HEK293 (cell line): ENCODE data around the gene GAD1.

Source experiments
- BCL11B ChIP-seq: fragments of 450-650 bp; formaldehyde crosslinking; IDR thresholded peaks from 2 replicates; pipeline ENCODE4 v1.5.1; 2016; ENCODE audit warnings: low read depth, missing biosample characterization, missing genetic modification characterization
- GLIS2 ChIP-seq: fragments of 450-650 bp; formaldehyde crosslinking; IDR thresholded peaks from 2 replicates; pipeline ENCODE4 v1.5.1; 2016; ENCODE audit warnings: missing biosample characterization, missing genetic modification characterization
- KLF9 ChIP-seq: fragments of 450-650 bp; formaldehyde crosslinking; IDR thresholded peaks from 2 replicates; pipeline ENCODE4 v1.5.1; 2016; ENCODE audit warnings: missing biosample characterization, missing genetic modification characterization, low read depth
- OVOL3 ChIP-seq: fragments of 450-650 bp; formaldehyde crosslinking; IDR thresholded peaks from 2 replicates; pipeline ENCODE4 v1.5.1; 2016; ENCODE audit warnings: missing biosample characterization, missing genetic modification characterization
- REPIN1 ChIP-seq: fragments of 450-650 bp; formaldehyde crosslinking; IDR thresholded peaks from 2 replicates; pipeline ENCODE4 v1.5.1; 2017; ENCODE audit warnings: missing biosample characterization, missing genetic modification characterization, low read depth
- WT1 ChIP-seq: fragments of 450-650 bp; formaldehyde crosslinking; IDR thresholded peaks from 2 replicates; pipeline ENCODE4 v1.5.1; 2016; ENCODE audit warnings: missing biosample characterization, missing genetic modification characterization
- ZBTB20 ChIP-seq: fragments of 450-650 bp; formaldehyde crosslinking; IDR thresholded peaks from 2 replicates; pipeline ENCODE4 v1.5.1; 2016; ENCODE audit warnings: missing biosample characterization, missing genetic modification characterization
- ZBTB8A ChIP-seq: fragments of 450-650 bp; formaldehyde crosslinking; IDR thresholded peaks from 2 replicates; pipeline ENCODE4 v1.5.1; 2016; ENCODE audit warnings: missing biosample characterization, missing genetic modification characterization
- ZNF174 ChIP-seq: fragments of 450-650 bp; formaldehyde crosslinking; IDR thresholded peaks from 2 replicates; pipeline ENCODE4 v1.5.0; 2017; ENCODE audit warnings: missing biosample characterization, mild to moderate bottlenecking, missing genetic modification characterization
- ZNF223 ChIP-seq: fragments of 450-650 bp; formaldehyde crosslinking; IDR thresholded peaks from 2 replicates; pipeline ENCODE4 v1.5.1; 2016; ENCODE audit warnings: missing biosample characterization, missing genetic modification characterization
- ZNF335 ChIP-seq: fragments of 450-650 bp; formaldehyde crosslinking; conservative IDR thresholded peaks from 2 replicates; pipeline ENCODE4 v1.5.1; 2016; ENCODE audit warnings: missing biosample characterization, missing genetic modification characterization
- ZNF394 ChIP-seq: fragments of 450-650 bp; formaldehyde crosslinking; IDR thresholded peaks from 2 replicates; pipeline ENCODE4 v1.5.1; 2016; ENCODE audit warnings: missing biosample characterization, missing genetic modification characterization, mild to moderate bottlenecking, moderate library complexity, borderline replicate concordance
- ZNF423 ChIP-seq: fragments of 450-650 bp; formaldehyde crosslinking; IDR thresholded peaks from 2 replicates; pipeline ENCODE4 v1.5.1; 2016; ENCODE audit warnings: missing biosample characterization, missing genetic modification characterization
- ZNF426 ChIP-seq: fragments of 450-650 bp; formaldehyde crosslinking; IDR thresholded peaks from 2 replicates; pipeline ENCODE4 v1.5.1; 2017; ENCODE audit warnings: missing biosample characterization, missing genetic modification characterization, mild to moderate bottlenecking, inconsistent platforms, moderate library complexity
- ZNF600 ChIP-seq: fragments of 450-650 bp; formaldehyde crosslinking; IDR thresholded peaks from 2 replicates; pipeline ENCODE4 v1.5.1; 2016; ENCODE audit warnings: missing biosample characterization, missing genetic modification characterization
- TF ChIP-seq, protein P1 (sequence below): fragments of 450-650 bp; formaldehyde crosslinking; IDR thresholded peaks from 2 replicates; pipeline ENCODE4 v1.5.1; 2016; ENCODE audit warnings: missing biosample characterization, missing genetic modification characterization
- TF ChIP-seq, protein P2 (sequence below): fragments of 450-650 bp; formaldehyde crosslinking; IDR thresholded peaks from 2 replicates; pipeline ENCODE4 v1.5.1; 2016; ENCODE audit warnings: missing biosample characterization, missing genetic modification characterization
- TF ChIP-seq, protein P3 (sequence below): fragments of 450-650 bp; formaldehyde crosslinking; IDR thresholded peaks from 2 replicates; pipeline ENCODE4 v1.5.1; 2016; ENCODE audit warnings: missing biosample characterization, missing genetic modification characterization
- TF ChIP-seq, protein P4 (sequence below): fragments of 450-650 bp; formaldehyde crosslinking; IDR thresholded peaks from 2 replicates; pipeline ENCODE4 v1.5.1; 2016; ENCODE audit warnings: missing biosample characterization, missing genetic modification characterization
- TF ChIP-seq, protein P5 (sequence below): fragments of 450-650 bp; formaldehyde crosslinking; IDR thresholded peaks from 2 replicates; pipeline ENCODE4 v1.5.1; 2016; ENCODE audit warnings: missing biosample characterization, missing genetic modification characterization

GAD1 gene

DNA sequence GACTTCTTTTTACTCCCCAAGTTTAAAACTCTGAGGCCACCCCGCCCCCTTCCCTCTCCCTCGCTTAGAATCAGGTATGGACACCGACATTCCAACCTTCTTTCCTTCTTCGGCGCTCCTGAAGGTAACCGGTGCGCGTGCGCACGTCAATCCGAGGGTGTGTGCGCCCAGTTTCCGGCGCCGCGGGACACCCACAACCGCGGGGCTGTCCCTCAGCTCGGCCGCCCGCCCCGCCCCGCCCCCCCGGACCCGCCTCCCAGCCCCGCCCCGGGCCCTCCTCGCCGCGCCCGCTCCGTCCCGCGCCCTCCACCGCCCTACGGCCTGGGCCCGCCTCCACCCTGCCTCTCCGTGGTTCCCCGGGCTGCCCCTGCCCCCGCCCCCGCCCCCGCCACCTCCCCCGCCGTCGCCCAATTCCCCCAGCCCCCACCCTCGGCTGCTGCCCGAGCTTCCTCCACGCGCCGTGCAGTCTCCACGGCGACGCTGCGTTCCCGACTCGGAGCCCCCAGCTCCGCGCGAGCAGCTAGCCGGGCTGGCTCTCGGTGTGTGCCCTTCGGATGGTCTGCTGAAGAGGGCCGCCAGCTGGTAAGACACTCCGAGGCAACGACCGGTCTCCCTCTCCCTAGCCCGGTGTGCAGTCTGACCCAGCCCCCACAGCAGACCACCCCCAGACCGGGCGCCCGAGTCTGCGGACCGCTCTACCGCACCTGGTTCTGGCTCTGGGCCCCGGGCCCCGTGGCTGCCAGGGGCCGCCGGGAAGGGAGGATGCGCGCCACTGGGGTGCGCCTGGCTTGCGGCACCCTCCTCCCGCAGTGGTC, 45.9 kb upstream of the GAD1 start (continued):
- TF ChIP-seq ZNF426 (no peak), KLF9 (peak; percentile 70; the same call in 1 of the 2 replicates), GLIS2 (peak; percentile 77), ZBTB8A (tag by site-specific recombination) (peak; percentile 79), ZBTB20 (peak; percentile 94), BCL11B (no peak), ZNF600 (tag by site-specific recombination) (peak; percentile 87), WT1 (tag by site-specific recombination) (peak; percentile 52; the same call in 1 of the 2 replicates), ZNF223 (tag by site-specific recombination) (no peak), ZNF423 (tag by site-specific recombination) (0 out of 2 replicates have a peak, but pooled peaks have one; percentile 21), REPIN1 (0 out of 2 replicates have a peak, but pooled peaks have one; percentile 46), OVOL3 (tag by site-specific recombination) (0 out of 2 replicates have a peak, but pooled peaks have one; percentile 11), ZNF335 (tag by site-specific recombination) (peak; percentile 52; the same call in 1 of the 2 replicates), ZNF394 (tag by site-specific recombination) (0 out of 2 replicates have a peak, but pooled peaks have one; percentile 12), ZNF174 (tag by site-specific recombination) (no peak)
- TF ChIP-seq, protein P1, sequence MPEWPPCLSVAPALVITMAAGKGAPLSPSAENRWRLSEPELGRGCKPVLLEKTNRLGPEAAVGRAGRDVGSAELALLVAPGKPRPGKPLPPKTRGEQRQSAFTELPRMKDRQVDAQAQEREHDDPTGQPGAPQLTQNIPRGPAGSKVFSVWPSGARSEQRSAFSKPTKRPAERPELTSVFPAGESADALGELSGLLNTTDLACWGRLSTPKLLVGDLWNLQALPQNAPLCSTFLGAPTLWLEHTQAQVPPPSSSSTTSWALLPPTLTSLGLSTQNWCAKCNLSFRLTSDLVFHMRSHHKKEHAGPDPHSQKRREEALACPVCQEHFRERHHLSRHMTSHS (tag by site-specific recombination), result no peak
- TF ChIP-seq, protein P2, sequence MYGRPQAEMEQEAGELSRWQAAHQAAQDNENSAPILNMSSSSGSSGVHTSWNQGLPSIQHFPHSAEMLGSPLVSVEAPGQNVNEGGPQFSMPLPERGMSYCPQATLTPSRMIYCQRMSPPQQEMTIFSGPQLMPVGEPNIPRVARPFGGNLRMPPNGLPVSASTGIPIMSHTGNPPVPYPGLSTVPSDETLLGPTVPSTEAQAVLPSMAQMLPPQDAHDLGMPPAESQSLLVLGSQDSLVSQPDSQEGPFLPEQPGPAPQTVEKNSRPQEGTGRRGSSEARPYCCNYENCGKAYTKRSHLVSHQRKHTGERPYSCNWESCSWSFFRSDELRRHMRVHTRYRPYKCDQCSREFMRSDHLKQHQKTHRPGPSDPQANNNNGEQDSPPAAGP (tag by site-specific recombination), result peak; percentile 44
- TF ChIP-seq, protein P3, sequence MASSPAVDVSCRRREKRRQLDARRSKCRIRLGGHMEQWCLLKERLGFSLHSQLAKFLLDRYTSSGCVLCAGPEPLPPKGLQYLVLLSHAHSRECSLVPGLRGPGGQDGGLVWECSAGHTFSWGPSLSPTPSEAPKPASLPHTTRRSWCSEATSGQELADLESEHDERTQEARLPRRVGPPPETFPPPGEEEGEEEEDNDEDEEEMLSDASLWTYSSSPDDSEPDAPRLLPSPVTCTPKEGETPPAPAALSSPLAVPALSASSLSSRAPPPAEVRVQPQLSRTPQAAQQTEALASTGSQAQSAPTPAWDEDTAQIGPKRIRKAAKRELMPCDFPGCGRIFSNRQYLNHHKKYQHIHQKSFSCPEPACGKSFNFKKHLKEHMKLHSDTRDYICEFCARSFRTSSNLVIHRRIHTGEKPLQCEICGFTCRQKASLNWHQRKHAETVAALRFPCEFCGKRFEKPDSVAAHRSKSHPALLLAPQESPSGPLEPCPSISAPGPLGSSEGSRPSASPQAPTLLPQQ, result peak; percentile 78
- TF ChIP-seq, protein P4, sequence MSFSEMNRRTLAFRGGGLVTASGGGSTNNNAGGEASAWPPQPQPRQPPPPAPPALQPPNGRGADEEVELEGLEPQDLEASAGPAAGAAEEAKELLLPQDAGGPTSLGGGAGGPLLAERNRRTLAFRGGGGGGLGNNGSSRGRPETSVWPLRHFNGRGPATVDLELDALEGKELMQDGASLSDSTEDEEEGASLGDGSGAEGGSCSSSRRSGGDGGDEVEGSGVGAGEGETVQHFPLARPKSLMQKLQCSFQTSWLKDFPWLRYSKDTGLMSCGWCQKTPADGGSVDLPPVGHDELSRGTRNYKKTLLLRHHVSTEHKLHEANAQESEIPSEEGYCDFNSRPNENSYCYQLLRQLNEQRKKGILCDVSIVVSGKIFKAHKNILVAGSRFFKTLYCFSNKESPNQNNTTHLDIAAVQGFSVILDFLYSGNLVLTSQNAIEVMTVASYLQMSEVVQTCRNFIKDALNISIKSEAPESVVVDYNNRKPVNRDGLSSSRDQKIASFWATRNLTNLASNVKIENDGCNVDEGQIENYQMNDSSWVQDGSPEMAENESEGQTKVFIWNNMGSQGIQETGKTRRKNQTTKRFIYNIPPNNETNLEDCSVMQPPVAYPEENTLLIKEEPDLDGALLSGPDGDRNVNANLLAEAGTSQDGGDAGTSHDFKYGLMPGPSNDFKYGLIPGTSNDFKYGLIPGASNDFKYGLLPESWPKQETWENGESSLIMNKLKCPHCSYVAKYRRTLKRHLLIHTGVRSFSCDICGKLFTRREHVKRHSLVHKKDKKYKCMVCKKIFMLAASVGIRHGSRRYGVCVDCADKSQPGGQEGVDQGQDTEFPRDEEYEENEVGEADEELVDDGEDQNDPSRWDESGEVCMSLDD, result peak; percentile 36; the same call in 1 of the 2 replicates
- TF ChIP-seq, protein P5, sequence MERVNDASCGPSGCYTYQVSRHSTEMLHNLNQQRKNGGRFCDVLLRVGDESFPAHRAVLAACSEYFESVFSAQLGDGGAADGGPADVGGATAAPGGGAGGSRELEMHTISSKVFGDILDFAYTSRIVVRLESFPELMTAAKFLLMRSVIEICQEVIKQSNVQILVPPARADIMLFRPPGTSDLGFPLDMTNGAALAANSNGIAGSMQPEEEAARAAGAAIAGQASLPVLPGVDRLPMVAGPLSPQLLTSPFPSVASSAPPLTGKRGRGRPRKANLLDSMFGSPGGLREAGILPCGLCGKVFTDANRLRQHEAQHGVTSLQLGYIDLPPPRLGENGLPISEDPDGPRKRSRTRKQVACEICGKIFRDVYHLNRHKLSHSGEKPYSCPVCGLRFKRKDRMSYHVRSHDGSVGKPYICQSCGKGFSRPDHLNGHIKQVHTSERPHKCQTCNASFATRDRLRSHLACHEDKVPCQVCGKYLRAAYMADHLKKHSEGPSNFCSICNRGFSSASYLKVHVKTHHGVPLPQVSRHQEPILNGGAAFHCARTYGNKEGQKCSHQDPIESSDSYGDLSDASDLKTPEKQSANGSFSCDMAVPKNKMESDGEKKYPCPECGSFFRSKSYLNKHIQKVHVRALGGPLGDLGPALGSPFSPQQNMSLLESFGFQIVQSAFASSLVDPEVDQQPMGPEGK (tag by site-specific recombination), result peak; percentile 72
